CD4-positive, alpha-beta T cell treated with Interleukin-21 for 1 hour (primary cell): ENCODE data around the gene PEDS1.
"Not testable (repeated sequence)": the region's sequence is repeated elsewhere in the genome, so short reads cannot be mapped to it uniquely, and the experiment has no call there.

Experiments
- DNase-seq: peaks from one replicate; pipeline ENCODE4 v3.0.0-alpha.2; 2020

PEDS1 gene

DNA sequence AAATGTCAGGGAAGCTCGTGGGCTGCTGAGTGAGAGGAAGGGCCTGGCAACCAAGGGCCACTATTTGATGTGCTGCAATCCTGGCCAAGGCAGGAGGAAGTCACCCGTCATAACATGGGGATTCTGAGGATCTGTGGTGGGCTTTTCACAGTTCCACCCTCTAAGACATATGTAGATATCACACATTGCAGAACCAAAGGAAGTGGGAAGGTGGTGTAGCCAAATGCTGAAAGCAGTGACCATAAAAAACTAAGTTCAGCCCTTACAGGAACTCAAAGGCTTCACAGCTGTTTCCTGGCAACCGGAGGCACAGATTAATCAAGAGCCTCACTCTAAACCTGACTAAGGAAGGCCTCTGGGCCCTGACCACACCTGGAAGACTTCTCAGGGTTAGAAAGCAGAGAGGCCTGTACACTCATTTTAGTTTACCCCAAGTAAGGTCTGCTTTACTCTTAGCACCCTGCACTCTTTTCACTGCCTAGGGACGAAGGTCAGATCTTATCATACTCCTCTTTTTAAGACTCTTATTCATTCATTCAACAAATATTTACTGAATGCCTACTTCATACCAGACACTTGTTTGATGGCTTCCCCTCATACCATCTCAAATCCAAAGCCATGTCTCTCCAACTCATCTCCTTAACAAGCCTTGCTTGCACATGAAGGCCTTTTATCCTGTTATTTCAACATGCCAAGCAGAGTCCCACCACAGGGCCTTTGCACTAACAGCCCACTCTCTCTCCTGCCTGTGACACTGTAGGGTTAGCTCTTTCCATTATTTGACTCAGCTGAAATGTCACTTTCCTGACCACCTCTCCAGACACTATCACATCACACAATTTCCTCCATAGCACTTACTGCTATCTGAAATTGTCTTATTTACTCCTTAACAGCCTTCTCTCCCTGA, 43.1 kb downstream of the PEDS1 start:
- peak; percentile 76 for DNase-seq

DNA sequence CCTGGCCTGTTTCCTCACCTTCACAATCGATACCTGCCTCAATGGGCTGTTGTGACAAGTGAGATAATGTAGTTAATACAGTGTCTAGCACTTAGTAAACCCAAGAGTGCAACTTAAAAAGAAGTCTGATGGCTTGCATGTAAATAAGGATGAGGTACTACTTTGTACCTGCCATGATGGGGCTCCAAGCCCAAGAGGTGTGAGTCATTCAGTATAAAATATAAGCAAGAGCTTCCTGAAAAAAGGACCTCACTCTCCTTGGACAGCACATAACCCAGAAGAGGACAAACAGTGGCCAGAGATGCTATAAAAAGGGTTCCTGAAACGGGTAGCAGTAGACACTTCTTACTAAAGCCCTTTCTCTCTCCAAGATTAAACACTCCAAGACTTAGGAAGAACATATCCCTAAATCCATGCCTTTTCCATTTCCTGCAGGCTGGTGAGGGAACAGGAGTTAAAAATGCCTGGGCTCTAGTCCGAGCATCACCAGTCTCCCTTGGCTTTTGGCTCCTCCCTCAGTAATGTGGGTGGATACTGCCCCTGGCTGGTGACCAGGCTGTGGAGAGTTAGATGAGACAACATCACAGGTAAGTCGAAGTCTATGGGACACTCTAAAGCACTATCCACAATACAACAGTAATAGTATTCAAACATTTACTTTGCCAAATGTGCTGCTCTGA, 44.8 kb downstream of the PEDS1 start:
- DNase-seq = no peak

DNA sequence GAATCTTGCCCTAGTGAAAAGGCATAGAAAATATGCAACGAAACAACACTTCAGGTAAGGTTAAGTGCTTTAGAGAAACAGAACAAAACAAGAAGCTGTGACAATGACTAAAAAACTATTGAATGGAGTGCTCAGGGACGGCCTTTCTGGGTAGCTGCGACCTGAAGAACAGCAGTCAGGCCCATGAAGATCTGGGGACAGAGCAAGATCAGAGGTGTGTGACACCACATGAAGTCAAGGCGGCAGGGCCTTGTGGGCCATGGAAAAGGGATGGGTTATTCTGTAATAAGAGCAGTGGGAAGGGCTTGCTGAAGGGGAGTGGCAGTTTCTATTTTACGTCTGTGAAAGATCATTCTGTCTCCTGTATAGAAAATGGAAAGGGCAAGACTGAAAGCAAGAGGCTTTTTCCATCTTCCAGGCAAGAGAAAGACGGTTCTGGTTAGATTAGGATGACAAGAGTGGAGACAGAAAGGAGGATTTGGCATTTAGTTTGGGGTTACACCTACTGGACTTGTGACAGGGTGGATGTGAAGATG, 45.7 kb downstream of the PEDS1 start:
- DNase-seq = no peak

DNA sequence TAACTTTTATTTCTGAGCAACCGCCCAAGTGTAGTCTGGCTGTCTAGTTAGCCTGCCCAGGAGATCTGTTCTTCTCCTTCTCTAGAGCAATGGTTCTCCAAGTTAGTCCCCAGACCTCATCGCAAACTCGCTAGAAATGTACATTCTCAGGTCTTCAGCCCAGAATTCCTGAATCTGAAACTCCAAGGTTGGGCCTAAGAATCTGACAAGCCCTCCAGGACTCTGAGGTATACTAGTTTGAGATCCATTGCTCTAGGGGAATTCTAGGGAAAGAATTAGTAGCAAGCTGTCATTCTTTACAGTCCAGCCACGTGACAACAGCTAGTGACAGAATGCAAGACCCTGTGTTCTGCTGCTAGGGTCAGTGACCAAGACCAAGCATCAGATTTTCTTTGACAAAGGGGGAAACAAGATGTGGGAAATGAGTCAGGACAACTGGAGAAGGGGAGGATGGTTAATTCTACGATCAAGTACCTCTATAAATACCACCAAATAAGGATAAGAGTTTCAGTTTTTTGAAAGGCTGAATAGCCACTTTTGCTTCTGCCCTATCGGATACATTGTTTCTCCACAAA, 46.4 kb downstream of the PEDS1 start:
- DNase-seq = no peak

DNA sequence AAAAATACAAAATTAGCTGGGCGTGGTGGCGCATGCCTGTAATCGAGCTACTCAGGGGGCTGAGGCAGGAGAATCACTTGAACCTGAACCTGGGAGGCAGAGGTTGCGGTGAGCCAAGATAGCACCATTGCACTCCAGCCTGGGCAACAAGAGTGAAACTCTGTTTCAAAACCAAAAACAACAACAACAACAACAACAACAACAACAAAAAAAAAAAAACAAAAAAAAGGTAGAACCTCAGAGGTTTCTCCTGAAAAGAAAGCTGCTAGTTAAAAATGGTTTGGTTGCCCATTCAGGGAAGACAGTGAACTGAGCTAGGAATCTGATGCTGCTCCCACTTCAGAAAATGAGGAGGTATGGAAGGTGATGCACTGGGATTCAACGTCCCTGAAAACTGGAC, 46.9 kb downstream of the PEDS1 start:
- DNase-seq = not testable (repeated sequence)
